Stomach smooth muscle (tissue), 2 donors: Measurements from ENCODE around the gene AXIN1.
"Not testable (repeated sequence)": the region's sequence is repeated elsewhere in the genome, so short reads cannot be mapped to it uniquely, and the experiment has no call there.

Experiments
- H3K27ac ChIP-seq: one replicate; pipeline ENCODE4 v1.7.0; 2013; ENCODE audit warnings: mild to moderate bottlenecking, low read length, inconsistent platforms
- H3K27me3 ChIP-seq, 2 donors: one replicate each; pipeline ENCODE4 v1.7.0; 2013; ENCODE audit warnings: low read length in 2 of 2; ENCODE audit not compliant: insufficient read depth in 2 of 2, control insufficient read depth in 1 of 2
- H3K36me3 ChIP-seq, 2 donors: one replicate each; pipeline ENCODE4 v1.7.0; 2013; ENCODE audit warnings: low read length in 2 of 2; ENCODE audit not compliant: control insufficient read depth in 2 of 2, insufficient read depth in 2 of 2
- H3K4me1 ChIP-seq: one replicate; pipeline ENCODE4 v1.7.0; 2013; ENCODE audit warnings: low read length; ENCODE audit not compliant: control insufficient read depth, insufficient read depth
- H3K4me3 ChIP-seq, 2 donors: one replicate each; pipeline ENCODE4 v1.7.0; 2013; ENCODE audit warnings: low read length in 2 of 2
- H3K9ac ChIP-seq, 2 donors: one replicate each; pipeline ENCODE4 v1.7.0; 2013; ENCODE audit warnings: low read length in 2 of 2, mild to moderate bottlenecking in 1 of 2
- H3K9me3 ChIP-seq, 2 donors: one replicate each; pipeline ENCODE4 v1.7.0; 2013; ENCODE audit warnings: low read length in 2 of 2; ENCODE audit not compliant: control insufficient read depth in 2 of 2
- donor health status: healthy.
- donor health status: Pancreatic carcinoma.

Gene AXIN1

DNA sequence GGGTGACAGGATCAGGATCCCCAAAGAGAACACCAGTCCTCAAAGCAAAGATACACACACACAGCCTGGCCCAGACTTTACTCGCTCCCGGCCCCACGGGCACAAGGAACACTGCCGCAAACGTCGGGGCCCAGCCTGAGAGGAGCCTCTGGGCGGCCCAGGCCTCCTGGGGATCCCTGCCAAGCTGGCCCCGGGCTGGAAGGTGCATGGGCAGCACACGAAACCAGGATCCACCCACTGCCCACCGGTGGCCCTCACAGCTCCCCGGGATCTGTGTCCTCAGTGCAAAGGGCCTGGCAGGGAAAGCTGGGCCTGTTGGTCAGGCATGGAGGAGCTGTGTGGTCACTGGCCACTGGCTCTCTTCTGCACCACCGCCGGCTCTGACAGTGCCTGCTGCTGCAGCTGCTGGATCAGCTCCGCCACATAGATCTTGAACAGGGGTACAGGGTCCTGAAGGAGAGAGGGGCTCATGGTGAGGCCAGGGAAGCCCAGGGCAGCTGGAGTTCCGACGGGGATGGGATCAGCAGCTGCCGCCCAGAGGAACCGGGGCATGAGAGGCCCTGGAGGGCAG, 14.9 kb upstream of the AXIN1 start:
- H3K36me3 ChIP-seq = peaks cover 23 to 30% of the 10 kb centered on the region in 2 donors
- H3K27ac ChIP-seq = no peak overlapping the region
- H3K9ac ChIP-seq = no peak overlapping the region
- H3K4me3 ChIP-seq = no peak overlapping the region
- no peaks in the 10 kb centered on the region for H3K9me3 ChIP-seq
- peaks cover 7 to 9% of the 10 kb centered on the region in 2 donors for H3K27me3 ChIP-seq
- H3K4me1 ChIP-seq = peaks cover 13% of the 10 kb centered on the region

DNA sequence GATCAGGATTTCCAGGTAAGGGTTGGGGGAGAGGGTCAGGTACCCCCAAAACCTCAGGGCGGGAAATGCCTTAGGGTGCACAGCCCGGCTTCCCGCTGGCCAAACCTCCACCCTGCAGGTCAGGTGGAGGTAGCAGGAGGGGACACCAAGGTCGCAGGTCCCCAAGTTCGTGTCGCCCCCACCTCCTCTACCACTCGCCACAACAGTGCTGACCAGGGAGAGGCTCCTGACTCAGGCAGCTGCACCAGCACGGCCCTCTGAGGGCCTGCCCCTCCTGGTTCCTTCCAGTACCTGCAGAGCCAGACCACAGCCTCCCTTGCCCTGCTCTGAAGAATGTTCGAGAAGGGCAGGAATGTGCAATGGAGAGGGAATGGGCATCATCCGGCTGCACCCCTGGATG, 14.0 kb upstream of the AXIN1 start:
- Histone ChIP-seq H3K36me3 (peaks cover 19 to 24% of the 10 kb centered on the region in 2 donors), H3K27ac (no peak overlapping the region), H3K4me3 (no peak overlapping the region), H3K27me3 (peaks cover 9 to 10% of the 10 kb centered on the region in 2 donors), H3K9me3 (no peaks in the 10 kb centered on the region), H3K9ac (no peak overlapping the region), H3K4me1 (peaks cover 13% of the 10 kb centered on the region)

DNA sequence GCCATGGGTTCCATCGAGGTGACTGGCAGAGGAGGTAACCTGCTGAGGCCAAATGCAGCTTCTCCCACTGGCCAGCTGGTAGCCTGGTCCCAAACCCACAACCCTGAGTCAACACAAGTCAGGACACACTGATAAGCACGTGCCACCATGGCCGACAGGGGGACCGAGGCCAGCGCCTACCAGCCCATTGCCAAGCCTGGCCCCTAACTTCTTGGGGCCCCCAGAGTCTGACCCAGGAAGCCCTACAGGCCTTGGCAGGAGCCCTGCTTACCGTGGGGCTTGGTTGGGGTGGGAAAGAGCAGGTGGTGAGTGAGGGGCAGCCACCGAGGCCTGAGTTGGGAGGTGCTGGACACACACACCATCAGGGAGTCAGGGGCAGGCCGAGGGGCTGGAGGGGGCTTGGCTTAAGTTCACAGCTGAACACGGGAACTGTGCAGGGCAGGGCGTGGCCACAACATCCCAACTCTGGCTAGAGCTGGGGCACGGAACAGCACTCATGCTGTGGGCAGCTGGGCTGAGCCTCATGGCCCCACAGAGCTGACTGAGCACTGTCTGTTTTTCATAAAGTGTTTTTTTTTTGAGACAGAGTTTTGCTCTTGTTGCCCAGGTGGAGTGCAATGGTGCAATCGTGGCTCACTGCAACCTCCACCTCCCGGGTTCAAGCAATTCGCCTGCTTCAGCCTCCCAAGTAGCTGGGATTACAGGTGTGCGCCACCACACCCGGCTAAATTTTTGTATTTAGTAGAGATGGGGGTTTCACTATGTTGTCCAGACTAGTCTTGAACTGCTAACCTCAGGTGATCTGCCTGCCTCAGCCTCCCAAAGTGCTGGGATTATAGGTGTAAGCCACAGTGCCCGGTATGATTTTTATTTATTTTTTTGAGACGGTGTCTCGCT, 12.3 kb upstream of the AXIN1 start:
- no peak overlapping the region for H3K4me3 ChIP-seq
- peaks cover 18 to 23% of the 10 kb centered on the region in 2 donors for H3K36me3 ChIP-seq
- no peak overlapping the region for H3K9ac ChIP-seq
- H3K4me1 ChIP-seq = peaks cover 6% of the 10 kb centered on the region
- H3K27ac ChIP-seq = no peak overlapping the region
- H3K27me3 ChIP-seq = peaks cover 9 to 10% of the 10 kb centered on the region in 2 donors
- no peaks in the 10 kb centered on the region for H3K9me3 ChIP-seq

DNA sequence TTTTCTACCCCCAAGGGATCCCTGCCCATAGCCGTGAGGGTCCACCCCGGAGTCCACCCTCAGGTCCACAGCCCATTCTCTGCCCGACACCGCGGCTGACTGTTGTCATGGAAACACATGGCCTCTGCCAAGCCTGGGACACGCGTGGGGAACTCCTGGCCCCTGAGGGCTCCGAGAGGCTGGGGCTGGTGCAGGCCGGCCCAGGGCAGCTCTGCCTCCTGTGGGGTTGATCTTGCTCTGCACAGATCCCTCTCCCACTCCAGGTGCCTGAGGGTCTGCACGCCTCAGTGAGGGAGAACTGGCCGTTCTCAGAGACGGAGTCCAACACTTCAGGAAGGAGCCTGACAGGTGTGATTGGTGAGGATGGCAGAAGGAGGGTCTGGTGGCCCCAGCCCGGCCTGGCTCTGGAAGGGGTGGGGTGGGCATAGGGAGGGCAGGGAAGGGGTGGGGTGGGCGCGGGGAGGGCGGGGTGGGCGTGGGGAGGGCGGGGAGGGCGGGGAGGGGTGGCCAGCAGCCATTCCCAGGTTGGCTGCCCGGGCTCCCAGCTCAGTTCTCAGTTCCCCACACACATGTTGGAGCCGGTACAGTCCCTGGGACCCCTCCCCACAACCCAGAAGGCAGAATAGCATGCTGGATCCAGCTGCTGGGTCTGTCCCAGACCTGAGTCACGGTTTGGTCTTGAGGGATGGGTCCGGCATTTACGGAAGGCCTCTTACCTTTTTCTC, 11.4 kb upstream of the AXIN1 start:
- peaks cover 9 to 10% of the 10 kb centered on the region in 2 donors for H3K27me3 ChIP-seq
- no peak overlapping the region for H3K4me3 ChIP-seq
- peaks cover 16 to 23% of the 10 kb centered on the region in 2 donors for H3K36me3 ChIP-seq
- no peak overlapping the region for H3K9ac ChIP-seq
- H3K27ac ChIP-seq = no peak overlapping the region
- H3K4me1 ChIP-seq = no peaks in the 10 kb centered on the region
- H3K9me3 ChIP-seq = no peaks in the 10 kb centered on the region

DNA sequence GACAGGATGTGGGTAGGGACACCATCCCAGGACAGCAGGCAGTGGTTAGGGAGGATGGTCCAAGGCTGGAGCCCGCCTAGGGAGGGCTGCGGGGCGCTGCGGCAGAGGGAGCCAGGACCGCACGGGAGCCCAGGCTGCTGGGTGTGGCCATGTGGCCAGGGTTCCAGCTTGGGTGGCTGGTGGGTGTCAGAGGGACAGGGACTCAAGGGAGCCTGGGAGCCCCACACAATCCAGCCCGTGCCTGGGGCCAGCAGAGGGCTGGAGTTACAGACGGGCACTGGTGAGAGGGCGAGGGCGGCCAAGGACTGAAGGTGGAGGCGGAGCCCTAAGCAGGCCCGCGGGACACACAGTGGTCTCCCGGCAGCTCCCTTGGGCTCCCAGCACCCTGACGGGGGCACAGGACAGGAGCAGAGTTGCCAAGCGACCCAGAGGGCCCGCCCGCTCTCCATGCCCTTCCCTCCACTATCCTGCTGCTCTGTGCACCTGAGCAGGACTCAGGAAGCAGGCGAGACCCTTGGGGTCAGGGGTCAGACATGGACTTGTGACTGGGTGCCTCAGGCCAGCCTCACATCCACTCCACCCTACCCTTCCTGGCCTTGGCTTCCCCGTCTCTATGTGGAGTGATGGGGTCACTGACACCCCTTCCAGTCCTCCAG, 10.7 kb upstream of the AXIN1 start:
- no peak overlapping the region for H3K9ac ChIP-seq
- H3K4me1 ChIP-seq = no peaks in the 10 kb centered on the region
- H3K27ac ChIP-seq = no peak overlapping the region
- no peak overlapping the region for H3K4me3 ChIP-seq
- H3K9me3 ChIP-seq = no peaks in the 10 kb centered on the region
- H3K27me3 ChIP-seq = peaks cover 9 to 10% of the 10 kb centered on the region in 2 donors
- H3K36me3 ChIP-seq = peaks cover 14 to 16% of the 10 kb centered on the region in 2 donors

DNA sequence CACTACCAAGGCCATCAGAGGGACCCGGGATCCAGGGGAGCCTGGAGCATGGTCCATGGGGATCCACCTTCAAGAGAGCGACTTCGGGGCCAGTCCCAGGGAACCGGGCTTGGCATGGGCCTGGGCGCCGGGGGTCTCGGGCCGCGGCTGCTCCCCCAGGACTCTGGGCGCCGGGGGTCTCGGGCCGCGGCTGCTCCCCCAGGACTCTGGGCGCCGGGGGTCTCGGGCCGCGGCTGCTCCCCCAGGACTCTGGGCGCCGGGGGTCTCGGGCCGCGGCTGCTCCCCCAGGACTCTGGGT, 10.1 kb upstream of the AXIN1 start:
- H3K36me3 ChIP-seq = peaks cover 9 to 10% of the 10 kb centered on the region in 2 donors
- not testable (repeated sequence) for H3K4me1 ChIP-seq

DNA sequence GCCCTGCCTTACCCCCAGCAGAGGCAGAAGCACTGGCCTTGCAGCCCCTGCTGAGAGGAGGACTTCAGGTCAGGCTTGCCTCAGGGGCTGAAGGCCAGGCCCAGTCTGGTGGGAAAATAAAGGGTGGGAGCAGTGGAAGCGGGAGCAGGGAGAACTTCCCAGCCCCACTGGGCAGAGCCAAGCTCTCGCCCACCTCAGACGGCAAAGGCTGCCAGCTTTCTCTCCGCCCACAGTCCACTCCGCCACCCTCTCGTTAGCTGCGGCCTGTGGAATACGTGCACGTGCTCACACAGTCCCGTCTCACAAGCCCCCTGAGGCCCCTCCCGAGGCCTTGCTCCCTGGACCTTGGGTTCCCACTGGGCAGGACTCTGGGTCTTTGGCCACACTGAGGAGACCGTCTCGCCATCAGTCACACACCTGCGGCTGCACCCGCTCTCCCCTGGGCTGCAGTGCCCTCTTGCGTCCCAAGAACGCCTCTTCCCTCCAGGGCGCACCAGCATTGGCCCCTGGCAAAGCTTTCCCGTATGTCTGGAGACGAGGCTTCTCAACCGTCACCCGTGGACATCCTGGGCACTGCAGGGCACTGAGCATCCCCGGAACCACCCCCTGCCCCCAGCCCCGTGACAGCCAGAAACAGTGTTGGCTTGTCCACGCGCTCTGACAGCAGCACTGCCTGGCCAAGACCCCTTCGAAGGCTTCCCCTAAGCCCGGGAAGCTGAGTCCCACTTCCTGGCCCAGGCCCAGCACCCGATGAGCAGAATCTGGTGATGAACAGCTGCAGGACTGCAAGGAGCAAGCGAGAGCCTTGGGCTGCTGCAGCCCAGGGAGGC, 9.6 kb upstream of the AXIN1 start:
- Histone ChIP-seq H3K9me3 (no peaks in the 10 kb centered on the region), H3K4me1 (no peaks in the 10 kb centered on the region), H3K9ac (no peak overlapping the region), H3K27ac (no peak overlapping the region), H3K36me3 (peaks cover 5 to 6% of the 10 kb centered on the region in 2 donors), H3K27me3 (peaks cover 9 to 10% of the 10 kb centered on the region in 2 donors), H3K4me3 (no peak overlapping the region)

More for the DNA sequence above, 10.1 kb upstream of the AXIN1 start:
- not testable (repeated sequence) for H3K9ac ChIP-seq, H3K9me3 ChIP-seq, H3K27ac ChIP-seq, H3K4me3 ChIP-seq, H3K27me3 ChIP-seq

DNA sequence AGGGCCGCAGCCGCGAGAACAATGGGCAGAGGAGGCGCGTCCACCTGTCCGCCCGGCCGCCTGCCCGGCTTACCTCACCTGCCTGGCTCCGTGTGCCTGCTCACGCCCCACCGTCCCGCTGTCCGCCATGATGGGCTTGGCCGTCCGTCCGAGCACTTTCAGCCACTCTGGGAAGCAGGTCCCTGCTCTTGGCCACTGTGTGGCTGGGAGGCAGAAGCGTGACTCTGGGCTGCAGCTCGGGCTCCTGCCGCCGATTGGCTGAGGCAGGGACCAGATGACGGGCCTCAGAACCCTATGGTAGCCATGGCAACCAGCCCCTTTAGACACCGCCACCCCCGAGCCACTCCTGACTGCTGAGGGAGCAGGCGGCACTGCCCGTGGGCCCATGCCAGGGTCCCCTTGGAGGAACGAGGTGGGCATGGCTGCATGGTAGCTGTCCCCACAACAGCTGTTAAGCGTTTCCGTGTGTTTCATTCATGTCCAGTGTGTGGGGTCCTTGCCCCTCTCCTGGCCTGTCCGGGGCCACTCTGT, 8.9 kb upstream of the AXIN1 start:
- H3K36me3 ChIP-seq = peaks cover under 1 to 1% of the 10 kb centered on the region in 2 donors
- H3K4me1 ChIP-seq = no peaks in the 10 kb centered on the region
- H3K9me3 ChIP-seq = no peaks in the 10 kb centered on the region
- H3K27ac ChIP-seq = no peak overlapping the region
- no peak overlapping the region for H3K4me3 ChIP-seq
- no peak overlapping the region for H3K9ac ChIP-seq
- H3K27me3 ChIP-seq = peaks cover 9 to 10% of the 10 kb centered on the region in 2 donors

DNA sequence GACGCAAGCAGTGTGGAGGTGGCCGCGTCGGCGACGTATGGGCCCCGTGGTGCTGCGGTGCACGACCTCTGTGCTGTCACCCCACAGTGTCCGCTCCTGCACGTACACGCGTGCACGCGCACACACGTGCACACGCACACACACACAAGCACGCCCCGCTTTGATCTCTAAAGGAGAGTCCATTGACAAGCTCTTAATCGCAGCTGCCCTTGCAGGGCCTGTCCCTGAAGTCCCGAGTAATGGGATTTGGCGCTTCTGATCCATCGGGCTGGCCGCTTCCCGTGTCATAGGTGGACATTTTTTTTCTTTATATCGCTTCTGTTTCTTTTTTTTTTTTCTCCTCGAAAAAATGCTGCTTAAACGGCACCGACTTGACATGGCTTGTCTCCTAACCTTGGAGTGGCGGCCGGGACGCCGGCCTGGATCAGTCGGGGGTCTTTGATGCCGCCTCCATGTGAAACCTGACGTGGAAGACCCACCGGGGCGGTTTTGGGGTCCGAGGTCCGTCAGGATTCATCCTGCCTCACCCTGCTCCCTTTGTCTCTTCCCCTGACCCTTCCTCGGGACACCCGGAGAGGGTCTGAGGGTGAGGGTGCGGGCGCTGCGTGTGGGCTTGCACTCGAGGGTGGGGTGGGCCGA, 8.3 kb upstream of the AXIN1 start:
- Histone ChIP-seq H3K9me3 (no peaks in the 10 kb centered on the region), H3K9ac (no peak overlapping the region), H3K4me3 (no peak overlapping the region), H3K4me1 (no peaks in the 10 kb centered on the region), H3K27me3 (peaks cover 9 to 10% of the 10 kb centered on the region in 2 donors), H3K36me3 (no peaks in the 10 kb centered on the region), H3K27ac (no peak overlapping the region)
